Measurements from ENCODE around the gene DIAPH3.

DIAPH3 gene

DNA sequence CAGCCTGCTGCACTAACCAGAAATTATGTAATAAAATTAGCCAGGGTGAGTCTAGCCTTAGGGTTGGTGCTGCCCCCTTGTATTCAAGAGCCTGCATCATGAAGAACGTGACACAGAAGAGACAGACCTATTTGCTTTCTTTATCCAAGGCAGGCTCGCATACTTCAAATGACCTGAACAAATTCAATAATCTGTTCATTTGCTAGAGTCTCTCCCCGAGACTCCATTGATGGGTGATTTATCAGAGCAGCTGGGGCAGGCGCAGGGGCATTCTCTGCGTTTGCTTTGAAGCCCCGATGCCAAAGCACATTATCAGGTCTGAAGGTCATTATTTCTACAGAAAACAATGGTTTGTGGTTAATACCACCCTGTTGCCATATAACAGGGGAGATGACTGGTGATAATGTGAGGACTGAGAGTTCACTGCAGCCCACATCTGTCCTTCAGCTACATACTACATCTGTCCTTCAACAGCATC, 520.3 kb downstream of the DIAPH3 start:
- no peaks in the 10 kb centered on the region for H3K4me1 ChIP-seq (ENCODE audit: control insufficient read depth in 1 of 2, insufficient read depth in 1 of 2, low read depth in 1 of 2, low read length in 1 of 2)
- H3K4me3 ChIP-seq (ENCODE audit: low read depth in 1 of 2, low read length in 1 of 2), result no peak overlapping the region
- H3K27me3 ChIP-seq, result peaks cover 5% of the 10 kb centered on the region
- no peaks in the 10 kb centered on the region for H3K9me3 ChIP-seq
- H3K36me3 ChIP-seq, result no peaks in the 10 kb centered on the region
- no peak overlapping the region for H3K27ac ChIP-seq
- TF ChIP-seq, protein P1, sequence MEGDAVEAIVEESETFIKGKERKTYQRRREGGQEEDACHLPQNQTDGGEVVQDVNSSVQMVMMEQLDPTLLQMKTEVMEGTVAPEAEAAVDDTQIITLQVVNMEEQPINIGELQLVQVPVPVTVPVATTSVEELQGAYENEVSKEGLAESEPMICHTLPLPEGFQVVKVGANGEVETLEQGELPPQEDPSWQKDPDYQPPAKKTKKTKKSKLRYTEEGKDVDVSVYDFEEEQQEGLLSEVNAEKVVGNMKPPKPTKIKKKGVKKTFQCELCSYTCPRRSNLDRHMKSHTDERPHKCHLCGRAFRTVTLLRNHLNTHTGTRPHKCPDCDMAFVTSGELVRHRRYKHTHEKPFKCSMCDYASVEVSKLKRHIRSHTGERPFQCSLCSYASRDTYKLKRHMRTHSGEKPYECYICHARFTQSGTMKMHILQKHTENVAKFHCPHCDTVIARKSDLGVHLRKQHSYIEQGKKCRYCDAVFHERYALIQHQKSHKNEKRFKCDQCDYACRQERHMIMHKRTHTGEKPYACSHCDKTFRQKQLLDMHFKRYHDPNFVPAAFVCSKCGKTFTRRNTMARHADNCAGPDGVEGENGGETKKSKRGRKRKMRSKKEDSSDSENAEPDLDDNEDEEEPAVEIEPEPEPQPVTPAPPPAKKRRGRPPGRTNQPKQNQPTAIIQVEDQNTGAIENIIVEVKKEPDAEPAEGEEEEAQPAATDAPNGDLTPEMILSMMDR (IDR thresholded peaks at IDR 0.05), result no peak

- Histone ChIP-seq H3K9me3 (no peaks in the 10 kb centered on the region), H3K27ac (no peak overlapping the region), H3K36me3 (no peaks in the 10 kb centered on the region), H3K4me3 (ENCODE audit: low read depth in 1 of 2, low read length in 1 of 2) (no peak overlapping the region), H3K27me3 (peaks cover 5% of the 10 kb centered on the region), H3K4me1 (ENCODE audit: control insufficient read depth in 1 of 2, insufficient read depth in 1 of 2, low read depth in 1 of 2, low read length in 1 of 2) (no peaks in the 10 kb centered on the region)
- TF ChIP-seq, protein P1 (IDR thresholded peaks at IDR 0.05), result no peak
Measured at GRCh38 chr13:59641817-59642216, 521.9 kb downstream of the DIAPH3 start.

GRCh38 chr13:59641261-59641660, 522.5 kb downstream of the DIAPH3 start:
- H3K4me3 ChIP-seq (ENCODE audit: low read depth in 1 of 2, low read length in 1 of 2), result no peak overlapping the region
- TF ChIP-seq, protein P1 (IDR thresholded peaks at IDR 0.05), result no peak
- no peaks in the 10 kb centered on the region for H3K36me3 ChIP-seq

DNA sequence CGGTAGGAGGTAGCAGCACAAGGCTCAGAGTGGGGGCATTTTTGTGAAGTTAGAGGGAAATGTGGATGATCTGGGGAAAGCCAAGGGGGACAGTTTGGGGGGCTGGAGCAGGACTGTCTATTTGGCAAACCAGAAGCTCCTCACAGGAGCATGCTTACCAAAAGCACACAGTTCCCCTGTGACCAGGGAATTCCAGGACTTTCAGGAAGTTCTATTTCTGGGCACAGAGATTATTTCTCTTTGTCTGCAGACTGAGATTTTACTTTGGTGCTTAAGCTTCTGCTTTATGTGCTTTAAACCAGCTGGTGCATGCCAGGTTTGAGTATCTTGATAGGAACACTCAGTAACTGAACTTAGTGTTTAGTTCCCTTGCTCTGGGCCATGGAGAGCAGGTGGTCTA, 525.3 kb downstream of the DIAPH3 start:
- no peaks in the 10 kb centered on the region for H3K9me3 ChIP-seq
- no peak overlapping the region for H3K27ac ChIP-seq
- H3K36me3 ChIP-seq, result no peaks in the 10 kb centered on the region
- TF ChIP-seq, protein P1 (IDR thresholded peaks at IDR 0.05), result no peak
- H3K27me3 ChIP-seq, result peaks cover 3% of the 10 kb centered on the region
- no peaks in the 10 kb centered on the region for H3K4me1 ChIP-seq (ENCODE audit: control insufficient read depth in 1 of 2, insufficient read depth in 1 of 2, low read depth in 1 of 2, low read length in 1 of 2)
- H3K4me3 ChIP-seq (ENCODE audit: low read depth in 1 of 2, low read length in 1 of 2), result no peak overlapping the region

More at GRCh38 chr13:59641261-59641660, 522.5 kb downstream of the DIAPH3 start:
- Histone ChIP-seq H3K4me1 (ENCODE audit: control insufficient read depth in 1 of 2, insufficient read depth in 1 of 2, low read depth in 1 of 2, low read length in 1 of 2) (no peaks in the 10 kb centered on the region), H3K9me3 (no peaks in the 10 kb centered on the region), H3K27me3 (peaks cover 5% of the 10 kb centered on the region), H3K27ac (no peak overlapping the region)

DNA sequence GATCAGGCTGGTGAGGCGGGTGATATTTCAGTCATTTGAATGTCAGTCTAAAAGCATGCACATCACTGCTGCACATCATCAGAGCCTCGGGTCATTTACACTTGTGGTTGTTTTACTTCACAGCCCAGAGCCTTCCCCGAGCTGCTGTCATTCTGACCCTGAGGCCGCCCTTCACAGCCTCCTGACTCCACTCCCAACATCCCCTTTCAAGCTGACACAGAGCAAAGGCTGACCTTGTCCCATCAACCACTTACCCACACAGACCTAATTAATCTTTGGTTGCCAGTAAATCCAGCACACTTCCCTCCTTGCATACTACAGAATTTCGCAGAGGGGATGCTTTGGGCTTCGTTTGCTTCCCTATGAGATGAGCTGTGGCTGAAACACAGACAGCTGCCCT, 528.1 kb downstream of the DIAPH3 start:
- TF ChIP-seq, protein P1 (IDR thresholded peaks at IDR 0.05), result no peak
- H3K27me3 ChIP-seq, result peaks cover 5% of the 10 kb centered on the region
- H3K4me3 ChIP-seq (ENCODE audit: low read depth in 1 of 2, low read length in 1 of 2), result no peak overlapping the region
- H3K27ac ChIP-seq, result no peak overlapping the region
- H3K4me1 ChIP-seq (ENCODE audit: control insufficient read depth in 1 of 2, insufficient read depth in 1 of 2, low read depth in 1 of 2, low read length in 1 of 2), result no peaks in the 10 kb centered on the region
- no peaks in the 10 kb centered on the region for H3K36me3 ChIP-seq
- H3K9me3 ChIP-seq, result no peaks in the 10 kb centered on the region

GRCh38 chr13:59633290-59633689, 530.4 kb downstream of the DIAPH3 start:
- Histone ChIP-seq H3K36me3 (no peaks in the 10 kb centered on the region), H3K27me3 (peaks cover 5% of the 10 kb centered on the region), H3K27ac (no peak overlapping the region), H3K4me3 (ENCODE audit: low read depth in 1 of 2, low read length in 1 of 2) (no peak overlapping the region), H3K9me3 (no peaks in the 10 kb centered on the region), H3K4me1 (ENCODE audit: control insufficient read depth in 1 of 2, insufficient read depth in 1 of 2, low read depth in 1 of 2, low read length in 1 of 2) (peaks cover 2 to 5% of the 10 kb centered on the region in 2 experiments)
- TF ChIP-seq, protein P1 (IDR thresholded peaks at IDR 0.05), result no peak
